ENCODE data around the gene CYREN.

CYREN gene

GRCh38 chr7:135211179-135211945 is 40.9 kb upstream of the CYREN start, which contains the start of gene WDR91:
Gene WDR91 (minus strand): TSS chr7:135211526. CDS start chr7:135211502, 24 bp downstream.
- no peak for TF ChIP-seq CTCF (IDR thresholded peaks at IDR 0.05; ENCODE audit: low read length, missing control alignments)
- peak within 1 kb of the TSS; percentile 83 for H3K4me3 ChIP-seq (replicated peaks; ENCODE audit: low read depth, low read length)
- peak; percentile 91 for DNase-seq (ENCODE audit: low read depth)

GRCh38 chr7:135210888-135211178 is 40.3 kb upstream of the CYREN start:
- peak overlapping the region; percentile 83 for H3K4me3 ChIP-seq (replicated peaks; ENCODE audit: low read depth, low read length)
- DNase-seq (ENCODE audit: low read depth): peak; percentile 26
- TF ChIP-seq CTCF (IDR thresholded peaks at IDR 0.05; ENCODE audit: low read length, missing control alignments): no peak

GRCh38 chr7:135209225-135209834 is 38.8 kb upstream of the CYREN start:
- no peak overlapping the region for H3K4me3 ChIP-seq (replicated peaks; ENCODE audit: low read depth, low read length)
- DNase-seq (ENCODE audit: low read depth): no peak
- no peak for TF ChIP-seq CTCF (IDR thresholded peaks at IDR 0.05; ENCODE audit: low read length, missing control alignments)

- no peak for TF ChIP-seq CTCF (IDR thresholded peaks at IDR 0.05; ENCODE audit: low read length, missing control alignments)
- no peak for DNase-seq (ENCODE audit: low read depth)
- no peak overlapping the region for H3K4me3 ChIP-seq (replicated peaks; ENCODE audit: low read depth, low read length)
These were observed 37.7 kb upstream of the CYREN start for GRCh38 chr7:135208102-135208793.

- DNase-seq (ENCODE audit: low read depth): no peak
- H3K4me3 ChIP-seq (replicated peaks; ENCODE audit: low read depth, low read length): no peak overlapping the region
- no peak for TF ChIP-seq CTCF (IDR thresholded peaks at IDR 0.05; ENCODE audit: low read length, missing control alignments)
These were observed 37.0 kb upstream of the CYREN start for GRCh38 chr7:135207406-135208101.

GRCh38 chr7:135206941-135207391 is 36.5 kb upstream of the CYREN start:
- no peak for TF ChIP-seq CTCF (IDR thresholded peaks at IDR 0.05; ENCODE audit: low read length, missing control alignments)
- no peak for DNase-seq (ENCODE audit: low read depth)
- H3K4me3 ChIP-seq (replicated peaks; ENCODE audit: low read depth, low read length): no peak overlapping the region
